GM19328 (cell line): ENCODE results near the gene TMEM38A.

Experiments used
- ATAC-seq: cut with Tn5 transposase; IDR thresholded peaks from one replicate; pipeline ENCODE4 v1.9.1; 2021; ENCODE audit warnings: mild to moderate bottlenecking, moderate library complexity; ENCODE audit not compliant: unreplicated experiment

Gene TMEM38A, protein sequence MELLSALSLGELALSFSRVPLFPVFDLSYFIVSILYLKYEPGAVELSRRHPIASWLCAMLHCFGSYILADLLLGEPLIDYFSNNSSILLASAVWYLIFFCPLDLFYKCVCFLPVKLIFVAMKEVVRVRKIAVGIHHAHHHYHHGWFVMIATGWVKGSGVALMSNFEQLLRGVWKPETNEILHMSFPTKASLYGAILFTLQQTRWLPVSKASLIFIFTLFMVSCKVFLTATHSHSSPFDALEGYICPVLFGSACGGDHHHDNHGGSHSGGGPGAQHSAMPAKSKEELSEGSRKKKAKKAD

GRCh38 chr19:16660763-16661479 is at the start of gene TMEM38A:
TSS of gene TMEM38A (plus strand) at chr19:16661139. CDS start at chr19:16661218, 79 bp downstream.
- peak; percentile 20 for ATAC-seq

- ATAC-seq = no peak
Measured at GRCh38 chr19:16612636-16613035, 48.3 kb upstream of the TMEM38A start.

DNA sequence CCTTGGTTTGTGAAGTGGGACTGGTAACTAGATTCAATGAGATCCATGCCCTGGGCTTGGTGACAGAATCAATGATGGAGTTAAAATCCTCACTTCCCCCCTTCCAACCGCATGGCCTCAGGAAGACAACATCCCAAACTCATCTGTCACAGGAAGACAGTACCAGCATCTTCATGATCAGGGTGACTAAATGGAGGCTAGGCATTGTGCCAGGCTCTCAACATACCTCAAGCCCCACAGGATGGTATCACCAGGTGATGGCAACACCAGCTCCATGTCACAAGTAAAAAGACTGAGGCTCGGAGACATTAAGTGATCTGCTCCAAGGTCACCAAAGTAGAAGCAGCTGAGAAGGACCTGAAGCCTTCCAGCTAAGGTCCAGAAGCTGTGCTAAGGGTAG is 47.1 kb upstream of the TMEM38A start:
- ATAC-seq = no peak

GRCh38 chr19:16614941-16615340 is 46.0 kb upstream of the TMEM38A start:
- no peak for ATAC-seq

GRCh38 chr19:16615808-16616207 is 45.1 kb upstream of the TMEM38A start:
- no peak for ATAC-seq

DNA sequence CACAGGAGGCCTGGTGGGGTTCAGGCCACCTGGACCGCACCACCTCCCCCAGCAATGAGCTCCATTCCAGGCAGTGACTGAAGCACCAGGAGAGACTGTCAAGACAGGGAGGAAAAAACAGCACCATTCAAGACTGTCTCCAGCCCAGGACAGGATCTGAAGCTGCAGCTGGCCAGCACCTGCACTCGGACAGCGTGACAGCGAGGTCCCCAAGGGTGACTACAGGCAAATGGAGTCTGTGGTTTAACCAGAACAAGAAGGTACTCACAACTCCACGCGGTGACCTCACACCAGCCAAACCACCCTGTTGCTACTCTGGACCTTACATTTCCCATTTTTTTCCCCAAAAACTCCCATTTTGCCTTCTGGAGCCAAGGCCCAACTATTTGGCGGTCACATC is 42.7 kb upstream of the TMEM38A start:
- no peak for ATAC-seq

- ATAC-seq = no peak
Measured at GRCh38 chr19:16619457-16619856, 41.5 kb upstream of the TMEM38A start.

- ATAC-seq = no peak
Measured at GRCh38 chr19:16620018-16620417, 40.9 kb upstream of the TMEM38A start.

DNA sequence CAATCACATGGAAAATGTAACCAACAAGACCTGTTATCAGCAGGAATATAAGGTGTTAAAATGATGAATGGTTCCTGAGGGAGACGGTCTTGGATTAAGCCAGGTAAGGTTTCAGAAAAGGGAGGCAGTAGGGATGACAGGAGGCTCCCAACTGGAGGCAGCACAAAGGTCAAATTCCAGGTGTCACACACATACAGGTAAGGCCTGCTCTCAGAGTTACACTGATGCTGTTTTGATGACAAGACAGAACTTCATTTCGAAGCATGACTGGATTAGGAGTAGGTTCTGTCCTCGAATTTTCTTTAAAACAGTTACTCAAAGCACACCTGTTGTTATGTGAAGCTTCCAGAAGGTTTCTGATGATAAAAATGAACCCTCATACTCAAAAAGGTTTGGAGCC is 40.4 kb upstream of the TMEM38A start:
- ATAC-seq = no peak

DNA sequence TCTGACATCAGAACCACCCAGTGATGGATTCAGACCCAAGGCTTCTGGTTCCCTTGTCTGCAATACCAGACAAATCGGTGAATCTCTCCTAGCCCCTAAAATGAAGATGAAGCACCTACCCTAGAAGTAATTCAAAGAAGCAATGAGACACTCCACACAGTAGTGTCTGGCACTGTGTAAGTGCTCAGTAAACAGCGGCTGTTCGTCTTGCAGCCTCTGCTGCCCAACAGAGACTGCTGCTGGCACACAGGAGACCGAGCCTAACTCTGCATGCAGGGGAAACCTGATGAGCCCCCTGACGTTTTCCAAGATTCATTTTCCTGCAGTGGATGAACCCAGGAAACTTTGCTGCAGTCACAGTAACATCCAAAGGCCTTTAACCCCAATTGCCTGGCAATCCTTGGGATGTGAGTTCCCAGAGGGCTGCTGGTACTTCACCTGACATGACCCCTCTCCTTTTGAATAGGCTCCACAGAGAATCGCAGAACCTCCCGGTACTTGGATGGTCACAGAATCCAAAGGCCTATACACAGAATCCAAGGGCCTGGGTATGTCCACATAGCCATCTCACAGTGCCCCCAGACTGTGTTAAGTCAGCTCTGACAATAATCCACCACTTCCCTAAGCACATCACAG is 39.7 kb upstream of the TMEM38A start:
- no peak for ATAC-seq

GRCh38 chr19:16623066-16623465 is 37.9 kb upstream of the TMEM38A start:
- ATAC-seq = no peak

DNA sequence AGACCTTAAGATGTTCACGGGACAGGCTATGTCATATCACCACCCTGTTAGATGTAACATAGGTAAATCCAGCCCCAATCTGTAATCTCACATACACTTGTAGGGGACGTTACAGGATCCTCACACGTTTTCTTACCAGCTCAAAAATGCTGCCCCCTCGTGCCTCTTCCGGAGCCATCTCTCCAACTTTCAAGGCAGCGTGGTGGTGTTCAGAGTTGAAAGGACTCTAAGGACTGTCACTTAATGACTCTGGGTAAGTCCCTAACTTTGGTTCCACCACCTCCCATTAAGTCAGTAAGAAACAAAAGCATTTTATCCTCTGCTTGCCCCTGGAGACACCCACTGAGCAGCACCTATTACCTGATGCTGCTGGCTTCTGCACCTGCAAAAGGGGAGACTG is 37.4 kb upstream of the TMEM38A start:
- ATAC-seq = no peak

GRCh38 chr19:16624236-16624635 is 36.7 kb upstream of the TMEM38A start:
- ATAC-seq = no peak

DNA sequence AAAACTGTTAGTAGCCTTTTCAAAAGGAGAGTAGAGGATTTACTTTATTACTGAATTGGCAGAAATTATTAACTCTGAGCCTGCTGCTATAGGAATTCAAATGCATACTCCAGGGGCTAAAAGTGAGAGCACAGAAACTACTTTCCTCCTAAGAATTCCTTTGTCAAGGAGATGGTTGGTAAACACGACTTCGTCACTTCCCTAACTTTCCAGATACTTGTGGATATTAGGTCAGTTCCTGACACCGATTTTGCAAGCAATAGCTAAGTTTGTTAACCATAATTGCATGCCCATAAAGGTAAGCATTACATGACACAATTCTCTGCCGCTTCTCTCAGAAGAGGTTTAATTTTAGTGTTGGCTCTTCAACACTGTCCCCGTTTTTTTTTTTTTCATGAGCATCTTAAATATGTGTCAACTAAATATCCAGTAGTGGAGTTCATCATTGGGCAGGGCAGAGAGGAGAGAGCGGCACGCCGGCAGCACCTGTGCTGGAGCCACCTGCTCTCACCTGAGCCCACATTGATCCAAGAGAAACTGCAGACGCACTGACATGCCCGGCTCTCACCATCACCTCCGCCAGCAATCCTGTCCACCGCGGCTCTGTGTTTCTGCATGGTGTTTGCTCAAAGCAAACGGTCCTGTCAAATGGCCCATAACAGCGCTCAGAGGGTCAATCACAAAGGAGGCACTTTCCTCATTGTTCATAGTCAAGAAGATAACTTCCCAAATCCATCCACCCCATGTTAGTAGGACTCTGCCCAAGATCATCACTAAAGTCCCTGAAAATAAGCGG is 35.6 kb upstream of the TMEM38A start:
- ATAC-seq = no peak

- no peak for ATAC-seq
Measured at GRCh38 chr19:16626796-16627192, 34.1 kb upstream of the TMEM38A start.

GRCh38 chr19:16627193-16627927 is 33.6 kb upstream of the TMEM38A start:
- ATAC-seq = no peak

DNA sequence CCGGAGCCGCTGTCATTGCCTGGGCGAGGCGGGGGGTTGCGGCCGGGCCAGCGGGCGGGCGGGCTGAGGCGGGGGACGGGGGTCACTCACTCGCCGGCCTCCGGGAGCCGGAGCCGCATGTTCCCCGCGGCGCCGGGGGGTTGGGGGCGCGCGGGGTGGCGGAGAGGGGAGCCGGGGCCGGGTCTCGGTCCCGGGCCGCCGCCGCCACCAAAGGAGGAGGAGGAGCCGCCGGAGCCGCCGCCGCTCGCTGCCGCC is 33.1 kb upstream of the TMEM38A start:
- ATAC-seq = no peak

GRCh38 chr19:16628183-16628983 is 32.6 kb upstream of the TMEM38A start, which contains the start of gene MED26:
TSS of gene MED26 (minus strand) at chr19:16628204. CDS start at chr19:16627943, 261 bp downstream.
- ATAC-seq = peak; percentile 79

GRCh38 chr19:16628984-16629691 is 31.8 kb upstream of the TMEM38A start:
- ATAC-seq = no peak
